ENCODE data around the gene MTA1.

MTA1 gene

GRCh38 chr14:105494606-105494929 lies 74.9 kb downstream of the MTA1 start:
- H3K4me3 ChIP-seq = no peak overlapping the region
- no peaks in the 10 kb centered on the region for H3K9me3 ChIP-seq
- no peaks in the 10 kb centered on the region for H3K27me3 ChIP-seq
- peaks cover 9 to 32% (median 10%) of the 10 kb centered on the region in 3 donors for H3K36me3 ChIP-seq
- peaks cover 0 to 34% (median 14%) of the 10 kb centered on the region in 4 donors for H3K4me1 ChIP-seq
- no peak for DNase-seq
- no peak overlapping the region for H3K27ac ChIP-seq
- TF ChIP-seq CTCF (IDR thresholded peaks at IDR 0.05) = no peak
- intact Hi-C loops (cut with DNase I; ENCODE audit: low total_unique reads) = loop anchor here (5.0 to 10.0 kb wide), 3 partner anchors 33 to 510 kb away; partner anchors contain the start of genes BRF1, CLBA1 and TMEM121

- intact Hi-C loops (cut with DNase I; ENCODE audit: low total_unique reads) = loop anchor here (10.0 kb wide), 2 partner anchors 191 to 511 kb away; partner anchors contain the start of genes BRF1 and CLBA1
- Histone ChIP-seq H3K4me1 (peaks cover 0 to 28% (median 10%) of the 10 kb centered on the region in 4 donors), H3K36me3 (peaks cover 10 to 33% (median 16%) of the 10 kb centered on the region in 3 donors), H3K27ac (no peak overlapping the region), H3K9me3 (no peaks in the 10 kb centered on the region), H3K27me3 (no peaks in the 10 kb centered on the region), H3K4me3 (no peak overlapping the region)
- DNase-seq = peak in 1 of 2 donors; percentile 69
- TF ChIP-seq CTCF (IDR thresholded peaks at IDR 0.05) = no peak
Measured at GRCh38 chr14:105495101-105495989, 75.7 kb downstream of the MTA1 start.

- no peak for TF ChIP-seq CTCF (IDR thresholded peaks at IDR 0.05)
Measured at GRCh38 chr14:105495990-105496830, 76.6 kb downstream of the MTA1 start.

GRCh38 chr14:105496831-105497591 lies 77.4 kb downstream of the MTA1 start:
- intact Hi-C loops (cut with DNase I; ENCODE audit: low total_unique reads) = loop anchor here (10.0 kb wide), 2 partner anchors 192 to 512 kb away; partner anchors contain the start of genes BRF1 and CLBA1
- H3K4me1 ChIP-seq = peaks cover 0 to 19% (median 3%) of the 10 kb centered on the region in 4 donors
- peaks cover 10 to 33% (median 16%) of the 10 kb centered on the region in 3 donors for H3K36me3 ChIP-seq

More at GRCh38 chr14:105495990-105496830, 76.6 kb downstream of the MTA1 start:
- peak in 1 of 2 donors; percentile 60 for DNase-seq
- no peak overlapping the region for H3K4me3 ChIP-seq
- intact Hi-C loops (cut with DNase I; ENCODE audit: low total_unique reads) = loop anchor here (10.0 kb wide), 2 partner anchors 191 to 511 kb away; partner anchors contain the start of genes BRF1 and CLBA1
- no peaks in the 10 kb centered on the region for H3K27me3 ChIP-seq
- no peaks in the 10 kb centered on the region for H3K9me3 ChIP-seq
- peaks cover 0 to 27% (median 10%) of the 10 kb centered on the region in 4 donors for H3K4me1 ChIP-seq
- no peak overlapping the region for H3K27ac ChIP-seq
- peaks cover 10 to 33% (median 16%) of the 10 kb centered on the region in 3 donors for H3K36me3 ChIP-seq

More at GRCh38 chr14:105496831-105497591, 77.4 kb downstream of the MTA1 start:
- no peaks in the 10 kb centered on the region for H3K27me3 ChIP-seq
- DNase-seq = peak in 1 of 2 donors; percentile 62
- TF ChIP-seq CTCF (IDR thresholded peaks at IDR 0.05) = no peak
- H3K27ac ChIP-seq = no peak overlapping the region
- H3K9me3 ChIP-seq = no peaks in the 10 kb centered on the region
- no peak overlapping the region for H3K4me3 ChIP-seq
